Measurements from ENCODE around the gene CDC73.

DNA sequence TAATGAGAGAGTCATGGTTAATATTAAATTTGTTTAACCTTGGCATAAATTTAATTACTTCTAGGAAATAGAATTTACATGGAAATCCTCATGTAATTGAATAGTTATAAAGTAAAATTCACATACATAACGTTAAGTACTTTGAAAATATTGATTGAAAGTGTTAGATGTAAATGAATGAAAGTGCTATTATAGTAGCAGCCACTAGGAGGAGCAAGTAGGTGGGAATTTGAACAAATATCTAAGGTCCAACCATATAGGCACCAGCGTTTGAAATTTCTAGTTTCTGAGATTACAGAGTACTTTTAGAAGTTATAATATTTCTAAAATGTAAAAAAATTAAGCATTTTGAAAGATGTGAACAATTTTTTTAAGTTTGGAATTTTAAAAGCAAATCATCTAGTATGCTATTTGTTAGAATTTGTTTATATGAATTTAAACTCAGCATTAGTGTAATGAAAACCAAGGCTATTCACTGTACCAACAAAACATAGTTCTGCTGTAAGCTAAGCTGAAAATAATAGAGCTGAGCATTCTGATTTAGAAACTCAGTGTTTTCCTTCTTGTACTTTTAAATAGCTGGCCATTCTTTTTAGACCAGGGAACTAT, 61.3 kb downstream of the CDC73 start:
- TF ChIP-seq, protein P1, sequence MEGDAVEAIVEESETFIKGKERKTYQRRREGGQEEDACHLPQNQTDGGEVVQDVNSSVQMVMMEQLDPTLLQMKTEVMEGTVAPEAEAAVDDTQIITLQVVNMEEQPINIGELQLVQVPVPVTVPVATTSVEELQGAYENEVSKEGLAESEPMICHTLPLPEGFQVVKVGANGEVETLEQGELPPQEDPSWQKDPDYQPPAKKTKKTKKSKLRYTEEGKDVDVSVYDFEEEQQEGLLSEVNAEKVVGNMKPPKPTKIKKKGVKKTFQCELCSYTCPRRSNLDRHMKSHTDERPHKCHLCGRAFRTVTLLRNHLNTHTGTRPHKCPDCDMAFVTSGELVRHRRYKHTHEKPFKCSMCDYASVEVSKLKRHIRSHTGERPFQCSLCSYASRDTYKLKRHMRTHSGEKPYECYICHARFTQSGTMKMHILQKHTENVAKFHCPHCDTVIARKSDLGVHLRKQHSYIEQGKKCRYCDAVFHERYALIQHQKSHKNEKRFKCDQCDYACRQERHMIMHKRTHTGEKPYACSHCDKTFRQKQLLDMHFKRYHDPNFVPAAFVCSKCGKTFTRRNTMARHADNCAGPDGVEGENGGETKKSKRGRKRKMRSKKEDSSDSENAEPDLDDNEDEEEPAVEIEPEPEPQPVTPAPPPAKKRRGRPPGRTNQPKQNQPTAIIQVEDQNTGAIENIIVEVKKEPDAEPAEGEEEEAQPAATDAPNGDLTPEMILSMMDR (conservative IDR thresholded peaks at IDR 0.05; ENCODE audit: low read length): peak; percentile 98
- TF ChIP-seq EZH2phosphoT487 (IDR thresholded peaks at IDR 0.05; ENCODE audit: borderline replicate concordance, low read depth, low read length): no peak
